GM18951 (cell line): ENCODE data around the gene FNIP1.
"Not testable (repeated sequence)": the region's sequence is repeated elsewhere in the genome, so short reads cannot be mapped to it uniquely, and the experiment has no call there.

Source experiments
- POLR2A ChIP-seq: IDR thresholded peaks from 4 replicates; pipeline ENCODE4 v1.6.1; 2011; ENCODE audit warnings: mild to moderate bottlenecking; ENCODE audit not compliant: insufficient read length, insufficient read depth; ENCODE audit errors: extremely low read depth
- in situ Hi-C: fragments of 300-500 bp; cut with MboI; formaldehyde crosslinking; loops from one replicate; pipeline ENCODE4 v1.12.0; 2022; ENCODE audit warnings: low sequenced_read_pairs, mixed read lengths, inconsistent platforms; ENCODE audit not compliant: unreplicated experiment

Gene FNIP1

DNA sequence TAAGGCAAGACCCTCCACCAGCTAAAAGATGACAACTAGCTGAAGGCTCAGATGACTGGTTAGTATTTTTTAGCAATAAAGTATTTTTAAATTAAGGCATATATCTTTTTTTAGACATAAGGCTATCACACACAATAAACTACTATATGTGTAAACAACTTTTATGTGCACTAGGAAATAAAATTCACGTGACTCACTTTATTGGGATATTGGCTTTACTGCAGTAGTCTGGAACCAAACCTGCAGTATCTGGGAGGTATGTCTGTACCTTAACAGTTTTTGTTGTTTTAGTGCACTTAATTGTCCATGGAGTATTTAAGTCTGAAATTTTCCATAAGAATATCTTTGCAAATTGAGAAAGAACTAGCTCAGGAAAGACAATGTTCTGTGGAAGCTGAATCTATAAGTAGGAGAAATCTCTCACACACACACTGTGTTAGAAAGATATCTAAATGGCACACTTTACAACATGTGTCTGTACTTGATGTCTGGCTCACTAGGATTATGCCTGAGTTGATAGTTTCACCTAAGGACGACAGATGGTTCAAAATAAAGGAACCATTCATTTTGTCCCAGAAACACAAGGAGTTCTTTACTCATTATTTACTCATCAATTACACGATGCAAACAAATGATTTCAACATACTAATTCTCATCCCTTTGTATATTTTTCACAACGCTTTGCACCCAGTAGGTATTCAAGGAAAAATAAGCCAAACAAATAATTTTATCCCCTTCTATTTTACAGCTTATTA lies 166.4 kb downstream of the FNIP1 start:
- no peak for TF ChIP-seq POLR2A
- in situ Hi-C loops, result no loop called here

DNA sequence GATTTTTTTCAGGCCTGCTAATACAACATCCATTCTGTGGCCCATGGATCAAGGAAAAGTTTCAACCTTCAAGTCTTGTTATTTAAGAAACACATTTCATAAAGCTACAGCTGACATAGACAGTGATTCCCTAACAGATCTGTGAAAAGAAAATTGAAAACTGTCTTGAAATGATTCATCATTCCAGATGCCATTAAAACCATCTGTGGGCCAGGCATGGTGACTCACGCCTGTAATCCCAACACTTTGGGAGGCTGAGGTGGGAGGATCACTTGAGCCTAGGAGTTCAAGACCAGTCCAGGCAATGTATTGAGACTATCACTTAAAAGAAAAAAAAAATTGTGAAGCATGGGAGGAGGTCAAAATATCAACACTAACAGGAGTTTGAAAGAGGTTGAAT lies 167.8 kb downstream of the FNIP1 start:
- in situ Hi-C loops, result no loop called here
- no peak for TF ChIP-seq POLR2A

GRCh38 chr5:131627207-131627865 lies 169.5 kb downstream of the FNIP1 start:
- in situ Hi-C loops, result no loop called here
- TF ChIP-seq POLR2A, result no peak

DNA sequence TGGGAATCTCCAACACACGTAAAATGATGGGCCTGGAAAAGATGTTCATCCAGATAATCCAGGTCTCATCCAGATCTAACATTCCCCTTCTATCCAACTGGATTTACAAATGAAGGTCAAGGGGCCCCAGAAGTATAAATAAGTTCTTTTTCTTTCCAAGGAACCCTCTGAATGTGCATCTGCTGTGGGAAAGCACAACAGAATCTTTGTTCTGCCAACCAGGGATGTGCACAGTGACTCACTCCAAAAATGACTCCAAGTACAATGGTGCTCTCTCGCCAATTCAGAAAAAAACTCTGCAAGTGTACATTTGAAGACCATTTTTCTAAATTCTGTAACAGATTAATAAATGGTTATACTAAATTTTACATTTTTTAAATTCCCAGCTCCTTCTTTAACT lies 174.2 kb downstream of the FNIP1 start:
- TF ChIP-seq POLR2A, result no peak
- in situ Hi-C loops, result no loop called here

GRCh38 chr5:131621164-131621563 lies 175.7 kb downstream of the FNIP1 start:
- in situ Hi-C loops, result not testable (repeated sequence)

DNA sequence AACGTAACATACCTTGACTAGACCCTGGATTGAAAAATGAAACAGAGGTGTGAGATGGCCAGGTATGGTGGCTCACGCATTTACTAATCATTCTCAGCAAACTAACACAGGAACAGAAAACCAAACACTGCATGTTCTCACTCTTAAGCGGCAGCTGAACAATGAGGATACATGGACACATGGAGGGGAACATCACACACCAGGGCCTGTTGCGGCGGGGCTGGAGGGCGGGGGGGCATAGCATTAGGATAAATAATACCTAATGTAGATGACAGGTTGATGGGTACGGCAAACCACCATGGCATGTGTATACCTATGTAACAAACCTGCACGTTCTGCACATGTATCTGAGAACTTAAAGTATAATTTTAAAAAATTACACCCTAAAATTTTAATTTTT lies 177.7 kb downstream of the FNIP1 start:
- in situ Hi-C loops, result no loop called here
- TF ChIP-seq POLR2A, result no peak

DNA sequence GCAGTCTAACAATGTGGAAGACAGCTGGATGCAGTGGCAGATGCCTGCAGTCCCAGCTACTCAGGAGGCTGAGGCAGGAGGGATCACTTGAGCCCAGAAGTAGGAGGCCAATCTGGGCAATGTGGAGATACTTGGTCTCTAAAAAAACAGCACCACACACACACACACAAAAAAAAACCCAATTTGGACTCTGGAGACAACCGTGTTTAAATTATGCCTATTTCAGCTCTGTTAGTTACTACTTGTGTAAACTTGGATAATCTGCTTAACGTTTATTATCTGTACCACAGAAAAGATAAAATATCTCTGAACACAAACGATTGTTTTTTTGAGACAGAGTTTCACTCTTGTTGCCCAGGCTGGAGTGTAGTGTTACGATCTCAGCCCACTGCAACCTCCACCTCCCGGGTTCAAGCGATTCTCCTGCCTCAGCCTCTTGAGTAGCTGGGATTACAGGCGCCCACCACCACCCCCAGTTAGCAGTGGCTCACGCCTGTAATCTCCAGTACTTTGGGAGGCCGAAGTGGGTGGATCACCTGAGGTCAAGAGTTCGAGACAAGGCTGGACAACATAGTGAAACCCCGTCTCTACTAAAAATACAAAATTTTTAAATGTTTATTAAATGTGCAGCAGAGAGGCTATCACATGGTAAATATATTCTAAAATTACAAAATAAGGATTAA lies 179.5 kb downstream of the FNIP1 start:
- TF ChIP-seq POLR2A, result no peak
- in situ Hi-C loops, result no loop called here

DNA sequence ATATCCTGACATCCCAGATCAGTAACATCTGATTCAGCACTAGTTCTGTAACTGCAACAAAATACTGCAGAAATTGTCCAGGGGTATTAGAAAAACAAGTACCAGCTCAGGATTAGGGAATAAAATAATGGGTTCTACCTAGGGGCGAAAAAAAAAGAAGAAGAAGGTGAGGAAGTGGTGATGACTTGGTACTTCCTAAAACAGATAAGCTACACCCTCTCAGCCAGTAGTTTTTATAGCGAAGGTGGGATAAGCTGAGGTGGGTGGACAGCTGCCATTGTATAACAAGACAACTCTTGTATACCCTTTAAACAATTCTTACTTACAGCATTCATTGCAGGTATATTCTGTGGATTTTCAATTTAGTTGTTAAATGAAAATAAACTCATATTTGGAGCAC lies 180.9 kb downstream of the FNIP1 start:
- no peak for TF ChIP-seq POLR2A
- in situ Hi-C loops, result no loop called here

DNA sequence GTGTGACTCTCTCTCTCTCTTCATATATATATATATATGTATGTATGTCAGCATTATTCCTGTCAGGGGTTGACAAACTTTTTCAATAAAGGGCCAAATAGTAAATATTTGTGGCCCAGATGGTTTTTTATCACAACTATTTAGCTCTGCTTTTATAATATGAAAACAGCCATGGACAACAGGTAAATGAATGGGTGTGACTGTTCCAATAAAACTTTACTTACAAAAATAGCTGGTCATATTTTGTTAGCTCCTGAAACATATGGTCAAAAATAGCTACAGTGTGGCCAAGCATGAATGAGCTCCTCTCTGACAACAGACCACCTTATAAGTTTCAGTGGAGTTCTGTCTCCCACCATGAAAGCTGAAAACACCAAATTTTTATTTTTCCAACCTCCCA lies 183.4 kb downstream of the FNIP1 start:
- no peak for TF ChIP-seq POLR2A
- in situ Hi-C loops, result no loop called here

DNA sequence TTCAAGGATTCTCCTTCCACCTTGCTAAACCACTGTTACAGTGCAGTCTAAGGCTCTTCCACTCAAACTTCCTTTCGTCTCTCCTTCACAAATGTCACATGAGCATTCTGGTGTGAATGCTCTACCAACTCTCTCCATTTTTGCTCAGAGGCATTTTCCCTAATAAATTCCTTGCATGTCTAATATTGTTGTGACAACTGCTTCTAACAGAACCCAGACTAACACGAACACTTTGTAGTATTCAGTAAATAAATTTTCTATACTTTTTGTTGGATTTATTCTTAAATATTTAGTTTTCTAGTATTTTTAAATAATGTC lies 185.8 kb downstream of the FNIP1 start:
- no peak for TF ChIP-seq POLR2A
- in situ Hi-C loops, result no loop called here

- in situ Hi-C loops, result no loop called here
- no peak for TF ChIP-seq POLR2A
Observed at GRCh38 chr5:131610198-131611063, 186.4 kb downstream of the FNIP1 start.

GRCh38 chr5:131609774-131610173 lies 187.0 kb downstream of the FNIP1 start:
- TF ChIP-seq POLR2A, result no peak
- in situ Hi-C loops, result no loop called here

DNA sequence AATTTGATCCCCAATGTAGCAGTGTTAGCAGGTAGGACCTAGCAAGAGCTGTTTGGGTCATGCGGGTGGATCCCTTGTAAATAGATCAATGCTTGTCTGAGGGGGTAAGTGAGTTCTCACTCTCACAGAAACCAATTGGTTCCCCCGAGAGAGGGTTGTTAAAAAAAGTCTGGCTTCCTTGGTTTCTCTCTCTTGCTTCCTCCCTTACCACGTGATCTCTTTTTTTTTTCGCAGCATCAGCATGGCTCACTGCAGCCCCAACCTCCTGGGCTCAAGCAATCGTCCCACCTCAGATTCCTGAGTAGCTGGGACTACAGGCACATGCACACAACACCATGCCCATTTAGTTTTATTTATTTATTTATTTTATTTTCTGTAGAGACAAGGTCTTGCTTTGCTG lies 188.2 kb downstream of the FNIP1 start:
- in situ Hi-C loops, result no loop called here
- TF ChIP-seq POLR2A, result no peak

DNA sequence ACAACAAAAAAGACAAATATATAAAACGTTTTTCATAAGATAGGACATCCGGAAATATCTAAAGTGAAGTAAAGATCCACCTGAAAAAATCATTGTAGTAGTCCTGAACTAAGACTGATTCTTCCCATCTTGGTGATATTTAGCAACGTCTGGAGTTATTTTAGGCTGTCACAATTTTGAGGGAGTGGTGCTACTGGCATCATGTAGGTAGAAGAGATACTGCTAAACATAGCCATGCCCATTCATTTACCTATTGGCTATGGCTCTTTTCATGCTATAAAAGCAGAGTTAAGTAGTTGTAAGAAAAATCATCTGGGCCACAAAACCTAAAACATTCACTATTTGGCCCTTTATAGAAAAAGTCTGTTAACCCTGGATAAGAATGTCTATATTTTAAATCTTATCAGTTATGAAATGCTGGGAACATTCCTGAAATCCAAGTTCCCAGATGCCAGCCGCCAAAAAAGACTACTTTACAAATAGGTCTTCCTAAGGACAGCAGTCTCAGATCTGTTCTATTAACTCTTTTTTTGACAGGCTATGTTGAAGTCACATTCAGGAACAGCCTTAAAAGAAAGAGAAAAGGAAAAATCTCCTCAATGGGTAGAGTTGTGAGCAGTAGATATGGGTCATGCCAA lies 188.8 kb downstream of the FNIP1 start:
- in situ Hi-C loops, result no loop called here
- TF ChIP-seq POLR2A, result no peak
